GM10847 (cell line): Measurements from ENCODE around the gene FYN.

ENCODE experiments used
- POLR2A ChIP-seq: IDR thresholded peaks from 2 replicates; pipeline ENCODE4 v1.6.1; 2011; ENCODE audit not compliant: insufficient read length; ENCODE audit errors: extremely low read depth

Gene FYN

GRCh38 chr6:111740506-111740905 lies 132.7 kb downstream of the FYN start:
- TF ChIP-seq POLR2A: no peak

GRCh38 chr6:111739257-111739696 lies 134.0 kb downstream of the FYN start:
- no peak for TF ChIP-seq POLR2A

GRCh38 chr6:111738631-111739030 lies 134.6 kb downstream of the FYN start:
- TF ChIP-seq POLR2A: no peak

DNA sequence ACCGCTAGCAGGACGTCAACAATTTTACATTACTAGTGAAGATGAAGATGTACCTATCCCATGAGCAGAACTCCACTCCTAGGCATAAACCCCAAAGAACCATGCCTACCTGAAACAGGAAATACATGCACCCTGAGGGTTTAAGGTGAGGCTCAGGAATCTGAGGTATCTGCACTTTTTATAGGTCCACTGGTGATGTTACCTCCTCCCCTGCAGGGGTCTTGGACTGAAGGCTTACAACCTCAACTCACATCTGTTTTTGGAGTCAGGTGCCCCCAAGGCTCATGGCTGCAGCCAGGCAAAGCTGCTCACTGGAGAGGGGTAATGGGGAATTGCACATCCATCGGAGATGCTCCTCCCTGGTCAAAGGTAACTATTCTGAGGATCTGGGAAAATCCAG lies 135.1 kb downstream of the FYN start:
- TF ChIP-seq POLR2A: no peak

GRCh38 chr6:111737065-111737521 lies 136.2 kb downstream of the FYN start:
- no peak for TF ChIP-seq POLR2A

- no peak for TF ChIP-seq POLR2A
These were observed 137.1 kb downstream of the FYN start for GRCh38 chr6:111736005-111736608.

- TF ChIP-seq POLR2A: no peak
These were observed 138.9 kb downstream of the FYN start for GRCh38 chr6:111734068-111735061.

DNA sequence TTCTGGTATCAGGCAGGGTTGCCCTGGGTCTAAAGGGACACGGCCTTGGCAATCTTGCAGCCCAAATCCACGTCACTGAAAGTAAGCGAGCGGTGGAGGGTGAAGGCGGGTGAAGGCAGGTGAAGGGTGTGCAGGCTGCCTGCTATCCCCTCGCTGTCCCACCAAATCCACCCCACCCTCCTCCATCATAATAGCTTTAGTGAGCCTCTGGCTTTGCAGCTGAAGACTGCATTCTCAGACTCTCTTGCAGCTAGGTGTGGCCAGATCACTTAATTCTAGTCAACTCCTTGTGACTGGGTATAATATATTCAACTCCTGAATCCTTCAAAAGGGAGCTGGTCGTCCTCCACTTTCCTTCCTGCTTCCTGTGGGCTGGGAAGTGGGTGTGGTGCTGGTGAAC lies 140.9 kb downstream of the FYN start:
- TF ChIP-seq POLR2A: no peak

DNA sequence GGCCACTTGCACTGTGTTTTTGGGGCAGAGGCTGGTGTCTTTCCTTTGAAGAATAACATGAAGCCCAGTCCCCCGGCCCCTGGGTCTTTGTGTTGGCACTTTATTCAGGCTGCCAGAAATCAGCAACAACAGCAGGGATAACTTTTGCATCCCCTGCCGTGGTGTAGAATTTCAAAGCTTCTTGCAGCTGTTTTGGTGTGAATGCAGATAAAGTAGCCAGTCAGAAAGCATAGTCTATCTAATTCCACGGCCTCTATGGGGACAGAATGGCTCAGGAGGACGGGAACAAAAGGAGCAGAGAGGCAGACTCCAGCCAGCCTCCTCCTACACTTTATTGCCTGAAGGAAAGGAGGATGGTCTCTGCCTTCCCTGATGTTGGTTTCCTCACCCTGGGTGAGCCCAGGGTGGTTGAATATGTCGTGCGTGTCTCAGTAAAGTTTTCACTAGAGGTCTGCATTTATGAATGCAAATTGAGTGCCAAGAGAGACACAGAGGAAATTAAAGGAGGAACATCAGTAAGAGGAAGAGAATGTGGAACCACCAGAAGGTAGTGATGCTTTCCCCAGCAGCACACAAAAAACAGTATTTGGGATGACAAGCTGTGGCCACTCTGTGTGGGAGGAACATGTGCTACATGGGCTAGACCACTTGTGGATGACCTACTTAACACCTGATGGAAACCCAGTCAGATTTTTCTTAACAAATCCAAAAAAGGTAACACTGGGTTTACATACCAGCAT lies 141.6 kb downstream of the FYN start:
- TF ChIP-seq POLR2A: no peak

GRCh38 chr6:111730864-111731263 lies 142.4 kb downstream of the FYN start:
- no peak for TF ChIP-seq POLR2A

DNA sequence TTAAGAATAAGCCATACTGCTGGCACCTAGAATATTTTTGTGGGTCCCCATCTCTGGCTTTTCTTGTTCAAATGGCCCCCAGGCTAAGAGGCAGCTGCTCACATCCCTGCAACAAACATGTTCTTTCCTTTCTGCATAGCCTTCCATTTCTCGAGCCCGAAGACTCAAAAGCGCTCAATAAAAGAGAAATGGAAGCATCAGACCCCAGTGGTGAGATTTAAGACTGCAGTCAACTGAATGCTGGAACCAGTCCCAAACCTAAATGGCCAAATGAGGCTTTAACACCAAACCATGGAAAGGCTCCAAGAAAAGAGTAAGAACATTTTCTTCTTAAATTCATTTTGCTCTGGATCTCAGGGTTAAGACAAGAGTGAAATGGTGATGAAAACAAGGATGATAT lies 145.4 kb downstream of the FYN start:
- no peak for TF ChIP-seq POLR2A

DNA sequence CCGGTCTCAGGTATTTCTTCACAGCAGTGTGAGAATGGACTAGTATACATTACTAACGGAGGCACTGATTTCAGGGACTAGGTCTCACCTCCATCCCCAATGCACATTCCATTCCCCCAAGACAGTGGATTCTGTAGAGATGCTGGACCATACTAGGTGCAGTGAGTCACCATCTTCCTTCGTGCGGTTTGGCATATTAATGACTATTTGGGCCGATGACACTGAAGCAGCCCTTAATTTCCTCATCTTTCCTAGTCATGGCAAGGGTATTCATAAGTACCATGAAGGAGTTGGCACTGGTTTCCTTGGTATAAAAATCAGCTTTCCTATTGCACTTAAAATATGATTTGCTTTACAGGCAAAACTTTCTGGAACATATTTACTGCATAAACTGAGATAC lies 146.2 kb downstream of the FYN start:
- no peak for TF ChIP-seq POLR2A

- no peak for TF ChIP-seq POLR2A
These were observed 147.7 kb downstream of the FYN start for GRCh38 chr6:111725446-111726112.

- no peak for TF ChIP-seq POLR2A
These were observed 148.7 kb downstream of the FYN start for GRCh38 chr6:111724505-111724904.

DNA sequence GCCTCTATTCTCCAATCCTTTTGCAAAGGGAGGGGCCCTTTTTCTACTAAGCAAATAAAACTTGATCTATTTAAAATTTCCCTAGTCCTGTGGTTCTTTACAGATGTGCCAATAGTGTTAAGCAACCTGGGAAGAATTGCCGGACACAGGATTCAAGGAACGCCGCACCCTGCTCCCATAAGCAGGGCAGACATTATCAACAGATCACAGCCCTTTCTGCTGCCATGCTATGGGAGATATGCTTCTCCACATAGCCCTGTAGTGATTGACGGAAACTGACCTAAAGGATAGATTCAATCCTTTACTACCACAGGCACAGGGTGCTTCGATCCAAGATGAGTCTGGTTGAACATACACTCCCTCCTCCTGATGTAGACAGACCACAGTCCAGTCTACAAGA lies 149.2 kb downstream of the FYN start:
- no peak for TF ChIP-seq POLR2A

- no peak for TF ChIP-seq POLR2A
These were observed 149.8 kb downstream of the FYN start for GRCh38 chr6:111723412-111723970.
